C4-2B (cell line): ENCODE data around the gene PER3.

Experiments
- CTCF ChIP-seq: fragments of 450-650 bp; conservative IDR thresholded peaks from 2 replicates; pipeline ENCODE4 v1.5.1; 2017; ENCODE audit warnings: mild to moderate bottlenecking
- ZFX ChIP-seq: fragments of 450-650 bp; IDR thresholded peaks from 2 replicates; pipeline ENCODE4 v1.6.1; 2017

- peak; percentile 92 for TF ChIP-seq CTCF
- TF ChIP-seq ZFX, result no peak
These were observed 31.3 kb upstream of the PER3 start for GRCh38 chr1:7752512-7753417.
